Loucy (cell line): ENCODE results near the gene ACTRT2.

Source experiments
- CTCF ChIP-seq: fragments of 200-600 bp; sonication (generic); conservative IDR thresholded peaks from 2 replicates; pipeline ENCODE4 v1.5.1; 2014; ENCODE audit warnings: mild to moderate bottlenecking, antibody characterized with exemption, low read length
- EZH2phosphoT487 ChIP-seq: fragments of 200-600 bp; IDR thresholded peaks from 2 replicates; pipeline ENCODE4 v1.6.1; 2018; ENCODE audit warnings: antibody characterized with exemption, mild to moderate bottlenecking, moderate library complexity, borderline replicate concordance

GRCh38 chr1:3065396-3065795, 44.1 kb downstream of the ACTRT2 start:
- no peak for TF ChIP-seq CTCF
- TF ChIP-seq EZH2phosphoT487: no peak
